ENCODE data around the gene PITPNC1. TPM values are rescaled to one million over a fixed set of nuclear protein-coding genes. Genes with fewer than 3 reads are reported as not detected.

Gene PITPNC1
- total RNA-seq, 4 donors from 2014 or later, result 1.9 to 12.4 (median 5.2) TPM

DNA sequence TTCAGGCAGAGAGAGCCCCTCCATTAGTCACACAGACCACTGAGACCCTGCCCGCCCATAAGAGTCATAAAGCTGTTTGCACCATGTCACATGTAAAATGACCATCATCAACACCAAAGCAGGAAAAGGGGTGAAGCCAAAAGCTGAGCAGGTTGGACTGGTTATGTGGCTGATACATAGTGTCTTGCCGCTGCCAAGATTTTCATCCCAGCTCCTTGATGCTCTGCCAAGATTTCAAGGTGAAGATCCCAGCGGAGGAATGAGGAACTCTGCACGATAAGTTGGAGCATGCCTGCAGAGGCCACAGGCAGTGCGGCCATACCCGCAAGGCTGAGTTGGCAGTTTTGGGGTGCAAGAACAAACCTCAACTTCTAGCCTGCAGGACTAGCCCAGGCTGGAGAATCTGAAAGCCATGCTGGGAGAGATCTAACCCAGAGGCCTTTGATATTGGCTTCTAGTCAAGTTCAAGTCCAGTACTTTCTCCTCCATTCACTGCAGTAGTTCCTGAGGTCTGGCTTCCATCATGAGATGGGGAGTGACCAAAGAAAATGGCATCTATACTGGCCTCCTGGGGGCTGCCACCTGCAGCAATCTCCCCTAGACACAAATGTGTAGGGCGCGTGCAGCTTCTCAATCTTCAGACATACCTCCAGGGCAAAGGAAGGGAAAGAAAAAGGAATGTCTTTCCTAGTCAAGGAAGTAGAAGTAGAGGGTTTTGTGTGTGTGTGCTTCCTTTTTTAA is 261.0 kb downstream of the PITPNC1 start:
- H3K27ac ChIP-seq, result no peak overlapping the region
- H3K4me1 ChIP-seq, result no peaks in the 10 kb centered on the region
- no peak overlapping the region for H3K4me3 ChIP-seq
- no peaks in the 10 kb centered on the region for H3K9me3 ChIP-seq
- no peak for DNase-seq
- no peak for TF ChIP-seq CTCF (IDR thresholded peaks at IDR 0.05)
- no peaks in the 10 kb centered on the region for H3K27me3 ChIP-seq
- peaks cover 0 to 6% (median 0%) of the 10 kb centered on the region in 3 donors for H3K36me3 ChIP-seq

GRCh38 chr17:67638871-67639270 is 261.8 kb downstream of the PITPNC1 start:
- no peaks in the 10 kb centered on the region for H3K9me3 ChIP-seq
- H3K27ac ChIP-seq, result no peak overlapping the region
- TF ChIP-seq CTCF (IDR thresholded peaks at IDR 0.05), result no peak
- TF ChIP-seq POLR2A (IDR thresholded peaks at IDR 0.05), result no peak
- DNase-seq, result no peak
- H3K36me3 ChIP-seq, result no peaks in the 10 kb centered on the region
- no peaks in the 10 kb centered on the region for H3K4me1 ChIP-seq
- no peak overlapping the region for H3K4me3 ChIP-seq
- H3K27me3 ChIP-seq, result no peaks in the 10 kb centered on the region

GRCh38 chr17:67639555-67639954 is 262.5 kb downstream of the PITPNC1 start:
- Histone ChIP-seq H3K27ac (no peak overlapping the region), H3K9me3 (no peaks in the 10 kb centered on the region), H3K36me3 (no peaks in the 10 kb centered on the region), H3K4me3 (no peak overlapping the region), H3K27me3 (no peaks in the 10 kb centered on the region), H3K4me1 (no peaks in the 10 kb centered on the region)
- TF ChIP-seq CTCF (IDR thresholded peaks at IDR 0.05), result no peak
- TF ChIP-seq POLR2A (IDR thresholded peaks at IDR 0.05), result no peak
- no peak for DNase-seq

DNA sequence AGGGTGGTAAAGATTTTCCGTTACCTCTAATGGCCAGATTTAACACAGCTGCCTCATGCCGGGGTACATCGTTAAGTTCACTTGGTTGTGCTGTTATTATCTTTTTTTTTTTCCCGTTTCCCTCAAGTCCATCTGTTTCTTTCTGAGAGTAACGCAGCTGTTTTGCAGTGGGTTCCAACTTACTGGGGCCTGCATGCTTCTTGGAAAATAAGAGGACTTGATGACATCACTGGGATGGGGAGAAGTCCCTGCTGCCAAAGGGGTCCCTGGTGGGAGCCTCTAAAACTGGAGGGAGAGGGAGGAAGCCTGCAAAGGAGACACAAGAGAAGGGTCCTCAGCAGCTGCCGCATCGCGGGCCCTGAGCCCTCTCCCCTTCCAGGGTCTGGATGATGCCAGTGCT is 262.9 kb downstream of the PITPNC1 start:
- Histone ChIP-seq H3K27me3 (no peaks in the 10 kb centered on the region), H3K4me1 (no peaks in the 10 kb centered on the region), H3K36me3 (no peaks in the 10 kb centered on the region), H3K9me3 (no peaks in the 10 kb centered on the region), H3K27ac (no peak overlapping the region), H3K4me3 (no peak overlapping the region)
- TF ChIP-seq CTCF (IDR thresholded peaks at IDR 0.05) (no peak), POLR2A (IDR thresholded peaks at IDR 0.05) (no peak)
- no peak for DNase-seq

DNA sequence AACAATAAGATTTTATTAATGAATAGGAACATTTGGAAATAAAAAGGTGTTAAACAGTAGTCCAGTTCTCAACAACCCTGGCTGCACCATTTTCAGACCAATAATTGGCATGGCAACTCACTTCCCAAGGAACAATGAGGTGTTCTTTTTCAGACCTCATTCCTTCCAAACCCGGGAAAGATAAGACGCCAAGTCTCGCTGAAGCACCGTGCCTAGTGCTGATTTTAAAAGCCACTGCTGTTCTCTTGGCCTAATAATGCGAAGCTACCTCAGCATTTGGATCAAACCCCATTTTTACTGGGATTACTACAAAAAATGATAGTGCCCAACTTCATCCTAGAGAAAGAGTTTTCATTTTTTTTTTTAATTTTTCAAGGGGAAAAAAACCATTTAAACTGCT is 265.4 kb downstream of the PITPNC1 start:
- TF ChIP-seq POLR2A (IDR thresholded peaks at IDR 0.05), result no peak
- TF ChIP-seq CTCF (IDR thresholded peaks at IDR 0.05), result no peak
- no peaks in the 10 kb centered on the region for H3K4me1 ChIP-seq
- no peaks in the 10 kb centered on the region for H3K36me3 ChIP-seq

More for the DNA sequence above, 265.4 kb downstream of the PITPNC1 start:
- Histone ChIP-seq H3K9me3 (no peaks in the 10 kb centered on the region), H3K27me3 (no peaks in the 10 kb centered on the region), H3K27ac (no peak overlapping the region), H3K4me3 (no peak overlapping the region)
- no peak for DNase-seq

Data from Peyer's patch (tissue), 4 donors.